Nucleus accumbens (tissue), 56 donors: ENCODE data around the gene DCANP1.

Source experiments
- DNase-seq, 56 donors: peaks; one replicate each; lab custom pipeline; 2025; lab: John Stamatoyannopoulos, UW

Gene DCANP1

GRCh38 chr5:135481387-135481786, 34.2 kb upstream of the DCANP1 start:
- DNase-seq, result no peak

- no peak for DNase-seq
Observed at GRCh38 chr5:135480511-135480910, 33.4 kb upstream of the DCANP1 start.

GRCh38 chr5:135478938-135479337, 31.8 kb upstream of the DCANP1 start:
- no peak for DNase-seq

- DNase-seq, result no peak
Observed at GRCh38 chr5:135477613-135478066, 30.5 kb upstream of the DCANP1 start.

GRCh38 chr5:135476615-135477581, 29.8 kb upstream of the DCANP1 start:
- DNase-seq, result no peak

GRCh38 chr5:135473956-135474670, 27.0 kb upstream of the DCANP1 start:
- DNase-seq, result no peak

GRCh38 chr5:135472141-135472540, 25.0 kb upstream of the DCANP1 start:
- DNase-seq, result no peak

- DNase-seq, result no peak
Observed at GRCh38 chr5:135471726-135472125, 24.6 kb upstream of the DCANP1 start.

GRCh38 chr5:135469911-135470310, 22.8 kb upstream of the DCANP1 start:
- DNase-seq, result no peak

- no peak for DNase-seq
Observed at GRCh38 chr5:135468541-135468940, 21.4 kb upstream of the DCANP1 start.

GRCh38 chr5:135467871-135468485, 20.8 kb upstream of the DCANP1 start:
- no peak for DNase-seq

- DNase-seq, result no peak
Observed at GRCh38 chr5:135467051-135467625, 20.0 kb upstream of the DCANP1 start.

- peak in 51 of 56 donors; percentile 16 to 86 (median 56) for DNase-seq
Observed at GRCh38 chr5:135466178-135467050, 19.3 kb upstream of the DCANP1 start.

GRCh38 chr5:135465391-135466122, 18.4 kb upstream of the DCANP1 start:
- no peak for DNase-seq

GRCh38 chr5:135462304-135462703, 15.2 kb upstream of the DCANP1 start:
- peak in 6 of 56 donors; percentile 5 to 58 (median 24) for DNase-seq

GRCh38 chr5:135461481-135462151, 14.5 kb upstream of the DCANP1 start:
- DNase-seq, result no peak

GRCh38 chr5:135460246-135461033, 13.3 kb upstream of the DCANP1 start:
- no peak for DNase-seq
